ENCODE data around the gene SLC27A1. TPM values are rescaled to one million over a fixed set of nuclear protein-coding genes. Genes with fewer than 3 reads are reported as not detected.

SLC27A1 gene
- total and polyA plus RNA-seq, 2 donors (not counting 3 experiments of a cell fraction or from before 2014, with no cell fraction given): 10.4 to 13.5 TPM

- Histone ChIP-seq H3K9ac (replicated peaks; ENCODE audit: extremely low read depth, insufficient read depth, low read length) (no peak overlapping the region), H3K9me3 (replicated peaks; ENCODE audit: control insufficient read depth, insufficient read depth, low read length) (no peaks in the 10 kb centered on the region), H3K9me1 (replicated peaks; ENCODE audit: control insufficient read depth, extremely low read depth, insufficient read depth, low read length) (no peaks in the 10 kb centered on the region), H3K27ac (ENCODE audit: insufficient read depth, low read depth, low read length) (no peak overlapping the region), H3K4me1 (ENCODE audit: control insufficient read depth, extremely low read depth, insufficient read depth, low read length) (no peaks in the 10 kb centered on the region), H3K4me3 (replicated peaks in 1 of 3; ENCODE audit: insufficient read depth in 1 of 3, low read depth in 1 of 3, low read length in 3 of 3) (no peak overlapping the region), H3K79me2 (ENCODE audit: control insufficient read depth, insufficient read depth, low read length) (no peaks in the 10 kb centered on the region), H3K4me2 (ENCODE audit: insufficient read depth, low read length) (no peak overlapping the region), H3K36me3 (ENCODE audit: control insufficient read depth in 2 of 2, extremely low read depth in 1 of 2, insufficient read depth in 2 of 2, low read length in 2 of 2) (no peaks in the 10 kb centered on the region), H3K27me3 (ENCODE audit: control insufficient read depth in 2 of 2, insufficient read depth in 2 of 2, low read length in 2 of 2) (peaks cover 2% of the 10 kb centered on the region in 2 experiments), H2AFZ (ENCODE audit: low read depth, low read length) (no peak overlapping the region), H4K20me1 (replicated peaks; ENCODE audit: control insufficient read depth, extremely low read depth, insufficient read depth, low read length) (no peaks in the 10 kb centered on the region)
- dilution Hi-C loops (cut with MboI; ENCODE audit: extremely low pct_ligation_motif_present, low sequenced_read_pairs): no loop called here
- ChIA-PET POLR2A (interaction anchor here (0.7 kb wide), 1 partner anchor 362 kb away, joined by 5 read pairs; no protein-coding TSS in a partner anchor), CTCF (interaction anchor here (1.4 to 3.1 kb wide), 5 partner anchors 22 to 236 kb away, joined by 4 to 11 read pairs (median 4); no protein-coding TSS in a partner anchor)
- TF ChIP-seq POLR2AphosphoS5 (IDR thresholded peaks at IDR 0.05; ENCODE audit: insufficient read depth, low read depth, low read length): no peak
- no peak for TF ChIP-seq MYC (IDR thresholded peaks at IDR 0.05; ENCODE audit: low read depth, low read length)
- no peak for TF ChIP-seq EZH2 (IDR thresholded peaks at IDR 0.05; ENCODE audit: borderline replicate concordance, low read depth, low read length, severe bottlenecking)
- TF ChIP-seq POLR2A (IDR thresholded peaks at IDR 0.05; ENCODE audit: low read depth, low read length): no peak
- TF ChIP-seq JUN (IDR thresholded peaks at IDR 0.05; ENCODE audit: borderline replicate concordance, insufficient read depth, insufficient read length, low read depth): no peak
- no peak for TF ChIP-seq FOS (IDR thresholded peaks at IDR 0.05; ENCODE audit: borderline replicate concordance, insufficient read depth, low read length)
- TF ChIP-seq GATA2 (IDR thresholded peaks at IDR 0.05; ENCODE audit: insufficient read depth, insufficient read length, low read depth, low read length): no peak
- TF ChIP-seq CTCF (IDR thresholded peaks at IDR 0.05; ENCODE audit: extremely low read depth in 1 of 2, insufficient read depth in 1 of 2, low read depth in 1 of 2, low read length in 2 of 2): no peak
- TF ChIP-seq MAX (IDR thresholded peaks at IDR 0.05; ENCODE audit: insufficient read depth, insufficient read length): no peak
- FAIRE-seq (no peak), DNase-seq (ENCODE audit: low read depth, low spot score) (no peak)
- BruUV-seq (replicated peaks): no TSS peak
- intact Hi-C loops (cut with micrococcal nuclease): no loop called here
Measured at GRCh38 chr19:17530586-17530985, 60.3 kb downstream of the SLC27A1 start.

Data from endothelial cell of umbilical vein (primary cell).